H9 (cell line): Measurements from ENCODE around the gene TCTN2. TPM values are rescaled to one million over a fixed set of nuclear protein-coding genes. Genes with fewer than 3 reads are reported as not detected.

Experiments
- DNase-seq: peaks from one replicate; pipeline ENCODE4 v3.0.0-alpha.2; 2017
- H2AFZ ChIP-seq: one replicate; pipeline ENCODE4 v1.6.1; 2013; ENCODE audit warnings: mild to moderate bottlenecking, low read length, control low read depth, moderate library complexity
- H2AK5ac ChIP-seq: 2 replicates; pipeline ENCODE4 v1.6.1; 2013; ENCODE audit warnings: low read length, control low read depth, mixed read lengths; ENCODE audit not compliant: insufficient read length
- H2BK120ac ChIP-seq: one replicate; pipeline ENCODE4 v1.6.1; 2013; ENCODE audit warnings: low read depth, mild to moderate bottlenecking, low read length, control low read depth, inconsistent platforms; ENCODE audit not compliant: poor library complexity, severe bottlenecking
- H2BK12ac ChIP-seq: 2 replicates; pipeline ENCODE4 v1.6.1; 2013; ENCODE audit warnings: low read length, control low read depth, mixed read lengths, low read depth; ENCODE audit not compliant: insufficient read length
- H2BK15ac ChIP-seq: 2 replicates; pipeline ENCODE4 v1.6.1; 2013; ENCODE audit warnings: low read depth, low read length, control low read depth
- H2BK20ac ChIP-seq: one replicate; pipeline ENCODE4 v1.6.1; 2013; ENCODE audit warnings: low read depth, mild to moderate bottlenecking, low read length, control low read depth, inconsistent platforms; ENCODE audit not compliant: poor library complexity, severe bottlenecking
- H2BK5ac ChIP-seq: 2 replicates; pipeline ENCODE4 v1.6.1; 2013; ENCODE audit warnings: low read length, control low read depth, mixed read lengths; ENCODE audit not compliant: insufficient read length
- H3K14ac ChIP-seq: 2 replicates; pipeline ENCODE4 v1.6.1; 2013; ENCODE audit warnings: low read length, control low read depth; ENCODE audit not compliant: insufficient read depth
- H3K18ac ChIP-seq: 2 replicates; pipeline ENCODE4 v1.6.1; 2013; ENCODE audit warnings: low read depth, mild to moderate bottlenecking, mixed read lengths, low read length, control low read depth; ENCODE audit not compliant: insufficient read length
- H3K23ac ChIP-seq: 2 replicates; pipeline ENCODE4 v1.6.1; 2013; ENCODE audit warnings: low read length, control low read depth, mixed read lengths, low read depth; ENCODE audit not compliant: insufficient read length
- H3K23me2 ChIP-seq: 2 replicates; pipeline ENCODE4 v1.6.1; 2013; ENCODE audit warnings: low read depth, mild to moderate bottlenecking, mixed read lengths, low read length, control low read depth; ENCODE audit not compliant: insufficient read length, poor library complexity, severe bottlenecking
- H3K27ac ChIP-seq: 2 replicates; pipeline ENCODE4 v1.5.1; 2013; ENCODE audit warnings: low read length, control low read depth, mixed read lengths, low read depth; ENCODE audit not compliant: insufficient read length
- H3K27me3 ChIP-seq: 2 replicates; pipeline ENCODE4 v1.6.1; 2013; ENCODE audit warnings: low read length, control low read depth, inconsistent platforms; ENCODE audit not compliant: insufficient read depth
- H3K4ac ChIP-seq: 2 replicates; pipeline ENCODE4 v1.6.1; 2013; ENCODE audit warnings: low read depth, mild to moderate bottlenecking, control low read depth, inconsistent platforms, low read length, moderate library complexity
- H3K4me1 ChIP-seq: 2 replicates; pipeline ENCODE4 v1.6.1; 2013; ENCODE audit warnings: low read length, control low read depth, inconsistent platforms; ENCODE audit not compliant: insufficient read depth
- H3K4me2 ChIP-seq: 2 replicates; pipeline ENCODE4 v1.6.1; 2013; ENCODE audit warnings: low read length, control low read depth, mixed read lengths; ENCODE audit not compliant: insufficient read length, insufficient read depth
- H3K56ac ChIP-seq: 2 replicates; pipeline ENCODE4 v1.6.1; 2013; ENCODE audit warnings: low read depth, mild to moderate bottlenecking, mixed read lengths, low read length, control low read depth; ENCODE audit not compliant: insufficient read length
- H3K79me1 ChIP-seq: 2 replicates; pipeline ENCODE4 v1.6.1; 2013; ENCODE audit warnings: low read depth, mild to moderate bottlenecking, moderate library complexity, low read length, control low read depth, inconsistent platforms; ENCODE audit not compliant: insufficient read depth, poor library complexity, severe bottlenecking
- H3K79me2 ChIP-seq: 2 replicates; pipeline ENCODE4 v1.6.1; 2013; ENCODE audit warnings: low read length, control low read depth, inconsistent platforms; ENCODE audit not compliant: insufficient read depth
- H3K9ac ChIP-seq: 2 replicates; pipeline ENCODE4 v1.6.1; 2013; ENCODE audit warnings: low read length, control low read depth, mixed read lengths; ENCODE audit not compliant: insufficient read length; ENCODE audit errors: extremely low read depth
- H3K9me3 ChIP-seq: one replicate; pipeline ENCODE4 v1.6.1; 2013; ENCODE audit warnings: low read depth, low read length, inconsistent platforms; ENCODE audit not compliant: control insufficient read depth
- H3T11ph ChIP-seq: one replicate; pipeline ENCODE4 v1.6.1; 2013; ENCODE audit warnings: mild to moderate bottlenecking, low read length, control low read depth, inconsistent platforms
- H4K20me1 ChIP-seq: one replicate; pipeline ENCODE4 v1.6.1; 2013; ENCODE audit not compliant: control insufficient read depth, insufficient read length, insufficient read depth
- H4K5ac ChIP-seq: 2 replicates; pipeline ENCODE4 v1.6.1; 2013; ENCODE audit warnings: low read depth, mild to moderate bottlenecking, mixed read lengths, low read length, control low read depth; ENCODE audit not compliant: insufficient read length
- H4K8ac ChIP-seq: replicated peaks from 2 replicates; pipeline ENCODE4 v1.6.1; 2013; ENCODE audit warnings: low read length, control low read depth, mixed read lengths, low read depth; ENCODE audit not compliant: insufficient read length
- H4K91ac ChIP-seq: 2 replicates; pipeline ENCODE4 v1.6.1; 2013; ENCODE audit warnings: low read depth, mild to moderate bottlenecking, moderate library complexity, mixed read lengths, low read length, control low read depth; ENCODE audit not compliant: insufficient read length
- H3K27ac Mint-ChIP-seq, 3 experiments: 2 replicates in 2 of 3; 3 replicates in 1 of 3; pipeline ENCODE4 v1.8.0; 2020 to 2021; ENCODE audit warnings: mixed read lengths in 3 of 3, mild to moderate bottlenecking in 1 of 3, moderate library complexity in 1 of 3
- H3K27me3 Mint-ChIP-seq: 2 replicates; pipeline ENCODE4 v1.8.0; 2021; ENCODE audit warnings: low read depth, mild to moderate bottlenecking, moderate library complexity, mixed read lengths
- H3K36me3 Mint-ChIP-seq, 3 experiments: 2 replicates in 2 of 3; 3 replicates in 1 of 3; pipeline ENCODE4 v1.8.0; 2020 to 2021; ENCODE audit warnings: low read depth in 3 of 3, mixed read lengths in 3 of 3; ENCODE audit not compliant: insufficient read depth in 1 of 3
- H3K4me1 Mint-ChIP-seq, 2 experiments: 2 replicates each; pipeline ENCODE4 v1.8.0; 2020; ENCODE audit warnings: mixed read lengths in 2 of 2
- H3K4me3 Mint-ChIP-seq, 2 experiments: 2 replicates in 1 of 2; 3 replicates in 1 of 2; pipeline ENCODE4 v1.8.0; 2020 to 2021; ENCODE audit warnings: mild to moderate bottlenecking in 2 of 2, mixed read lengths in 2 of 2, moderate library complexity in 1 of 2
- H3K9me3 Mint-ChIP-seq, 2 experiments: 2 replicates in 1 of 2; 3 replicates in 1 of 2; pipeline ENCODE4 v1.8.0; 2020; ENCODE audit warnings: mild to moderate bottlenecking in 2 of 2, mixed read lengths in 2 of 2, moderate library complexity in 1 of 2
- WGBS: extraction: QIAGEN DNeasy Blood & Tissue Kit; methylation state at CpG from one replicate; pipeline ENCODE4 v1.1.7; 2013; ENCODE audit warnings: missing lambda C conversion rate, low lambda C conversion rate, mixed read lengths; ENCODE audit not compliant: insufficient read length; ENCODE audit errors: extremely low coverage; 5-methylcytosine and 5-hydroxymethylcytosine counted together
- total RNA-seq: library from RNA; stranded (reverse); gene quantifications from 2 replicates; pipeline ENCODE4 v1.2.1, GENCODE V29; 2021
- TF ChIP-seq, protein P1 (sequence below): fragments of 200-600 bp; sonication (generic); conservative IDR thresholded peaks from 3 replicates; pipeline ENCODE4 v1.8.0; 2021; ENCODE audit warnings: antibody characterized with exemption, mild to moderate bottlenecking

TCTN2 gene
- total RNA-seq, 1 experiment from 2014 or later = 7.4 TPM

DNA sequence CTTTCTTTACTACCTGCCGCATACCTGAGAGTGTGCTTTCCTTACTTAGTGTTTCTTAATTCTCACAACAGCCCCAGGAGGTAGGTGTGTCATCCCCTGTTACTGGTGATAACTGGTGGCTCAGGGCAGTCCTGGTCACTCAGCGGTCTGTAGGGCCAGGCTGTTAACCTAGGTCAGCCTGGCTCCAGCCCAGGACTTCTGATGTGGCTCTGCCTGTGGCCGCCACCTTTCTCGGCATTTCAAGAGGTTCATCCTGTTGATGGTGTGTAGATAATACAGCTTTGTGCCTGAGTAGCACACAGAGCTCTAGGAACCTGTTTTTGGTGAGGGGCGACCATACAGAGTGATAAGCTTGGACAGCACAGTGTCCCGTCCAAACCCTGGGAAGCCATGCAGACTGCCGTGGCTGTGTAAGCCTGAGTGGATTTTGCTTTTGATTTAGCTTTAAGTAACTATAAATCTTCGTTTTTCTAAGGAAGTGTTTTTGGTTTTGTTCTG is 79.3 kb downstream of the TCTN2 start:
- no peaks in the 10 kb centered on the region for H3K27me3 Mint-ChIP-seq
- H4K8ac ChIP-seq = no peak overlapping the region
- H3K4me3 Mint-ChIP-seq = no peak overlapping the region
- no peaks in the 10 kb centered on the region for H3K23me2 ChIP-seq
- no peak overlapping the region for H2BK15ac ChIP-seq
- H3K23ac ChIP-seq = no peak overlapping the region
- H2BK120ac ChIP-seq = no peak overlapping the region
- no peak overlapping the region for H3K4me2 ChIP-seq
- no peak overlapping the region for H4K5ac ChIP-seq
- H4K91ac ChIP-seq = no peak overlapping the region
- WGBS = no CpG with 5 or more reads among the region's 8 CpGs
- H4K20me1 ChIP-seq = no peaks in the 10 kb centered on the region
- no peaks in the 10 kb centered on the region for H3K9me3 ChIP-seq
- no peaks in the 10 kb centered on the region for H3K4me1 Mint-ChIP-seq
- H3T11ph ChIP-seq = no peak overlapping the region
- H3K18ac ChIP-seq = no peak overlapping the region
- H2AK5ac ChIP-seq = no peak overlapping the region
- no peak overlapping the region for H3K14ac ChIP-seq
- no peak overlapping the region for H3K27ac Mint-ChIP-seq
- H2BK20ac ChIP-seq = no peak overlapping the region
- no peak overlapping the region for H2AFZ ChIP-seq
- H3K56ac ChIP-seq = no peak overlapping the region
- no peak overlapping the region for H3K9ac ChIP-seq
- no peak overlapping the region for H3K27ac ChIP-seq
- DNase-seq = no peak
- H3K27me3 ChIP-seq = no peaks in the 10 kb centered on the region
- no peak overlapping the region for H3K4ac ChIP-seq
- H3K9me3 Mint-ChIP-seq = no peaks in the 10 kb centered on the region
- no peaks in the 10 kb centered on the region for H3K79me1 ChIP-seq
- no peak overlapping the region for H2BK12ac ChIP-seq
- no peaks in the 10 kb centered on the region for H3K79me2 ChIP-seq
- TF ChIP-seq, protein P1, sequence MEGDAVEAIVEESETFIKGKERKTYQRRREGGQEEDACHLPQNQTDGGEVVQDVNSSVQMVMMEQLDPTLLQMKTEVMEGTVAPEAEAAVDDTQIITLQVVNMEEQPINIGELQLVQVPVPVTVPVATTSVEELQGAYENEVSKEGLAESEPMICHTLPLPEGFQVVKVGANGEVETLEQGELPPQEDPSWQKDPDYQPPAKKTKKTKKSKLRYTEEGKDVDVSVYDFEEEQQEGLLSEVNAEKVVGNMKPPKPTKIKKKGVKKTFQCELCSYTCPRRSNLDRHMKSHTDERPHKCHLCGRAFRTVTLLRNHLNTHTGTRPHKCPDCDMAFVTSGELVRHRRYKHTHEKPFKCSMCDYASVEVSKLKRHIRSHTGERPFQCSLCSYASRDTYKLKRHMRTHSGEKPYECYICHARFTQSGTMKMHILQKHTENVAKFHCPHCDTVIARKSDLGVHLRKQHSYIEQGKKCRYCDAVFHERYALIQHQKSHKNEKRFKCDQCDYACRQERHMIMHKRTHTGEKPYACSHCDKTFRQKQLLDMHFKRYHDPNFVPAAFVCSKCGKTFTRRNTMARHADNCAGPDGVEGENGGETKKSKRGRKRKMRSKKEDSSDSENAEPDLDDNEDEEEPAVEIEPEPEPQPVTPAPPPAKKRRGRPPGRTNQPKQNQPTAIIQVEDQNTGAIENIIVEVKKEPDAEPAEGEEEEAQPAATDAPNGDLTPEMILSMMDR = no peak
- H3K36me3 Mint-ChIP-seq = peaks cover 44 to 76% (median 70%) of the 10 kb centered on the region in 3 experiments; a peak in 6 of 7 replicates
- no peak overlapping the region for H2BK5ac ChIP-seq
- no peaks in the 10 kb centered on the region for H3K4me1 ChIP-seq
